ENCODE results near the gene ZNF835. TPM values are rescaled to one million over a fixed set of nuclear protein-coding genes. Genes with fewer than 3 reads are reported as not detected.

The ZNF835 gene
- total RNA-seq, 6 experiments from 2014 or later = 0.15 to 1.3 (median 0.53) TPM

DNA sequence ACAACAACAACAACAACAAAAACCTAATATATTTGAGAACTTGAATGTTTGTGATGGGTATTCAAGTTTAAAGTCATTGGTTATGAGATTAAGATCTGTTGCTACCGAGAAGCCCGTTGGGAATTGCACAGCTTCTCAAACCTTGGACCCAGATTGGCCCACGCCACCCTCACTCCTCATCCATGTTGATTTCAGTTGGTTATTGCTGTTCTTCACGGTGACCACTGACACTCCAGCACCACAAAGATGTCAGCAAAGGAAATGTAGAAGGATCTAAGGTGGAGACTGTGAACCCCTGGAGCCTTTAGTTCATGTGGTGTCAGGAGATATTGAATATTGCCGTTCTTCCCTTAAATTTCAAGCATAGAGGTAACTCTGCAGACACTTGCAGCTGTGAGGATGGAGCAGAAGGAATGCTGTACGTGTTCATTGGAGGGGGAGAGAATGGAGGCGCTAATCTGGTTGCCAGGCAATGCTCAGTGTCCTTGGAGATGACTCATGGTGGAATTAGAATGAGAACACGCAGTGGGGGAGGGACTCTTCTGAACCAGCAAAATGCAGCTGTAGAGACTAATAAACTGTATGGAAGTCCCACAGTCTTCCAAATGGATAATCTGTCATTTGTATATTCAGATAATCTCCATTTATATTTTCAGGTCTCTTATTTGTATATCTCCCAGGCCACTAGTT lies 20.8 kb upstream of the ZNF835 start:
- Histone ChIP-seq H3K27me3 (no peaks in the 10 kb centered on the region), H3K27ac (no peak overlapping the region), H3K4me1 (no peaks in the 10 kb centered on the region), H3K9me3 (no peaks in the 10 kb centered on the region), H3K4me3 (no peak overlapping the region), H3K36me3 (no peaks in the 10 kb centered on the region)
- TF ChIP-seq POLR2A (IDR thresholded peaks at IDR 0.05) = no peak
- TF ChIP-seq, protein P1, sequence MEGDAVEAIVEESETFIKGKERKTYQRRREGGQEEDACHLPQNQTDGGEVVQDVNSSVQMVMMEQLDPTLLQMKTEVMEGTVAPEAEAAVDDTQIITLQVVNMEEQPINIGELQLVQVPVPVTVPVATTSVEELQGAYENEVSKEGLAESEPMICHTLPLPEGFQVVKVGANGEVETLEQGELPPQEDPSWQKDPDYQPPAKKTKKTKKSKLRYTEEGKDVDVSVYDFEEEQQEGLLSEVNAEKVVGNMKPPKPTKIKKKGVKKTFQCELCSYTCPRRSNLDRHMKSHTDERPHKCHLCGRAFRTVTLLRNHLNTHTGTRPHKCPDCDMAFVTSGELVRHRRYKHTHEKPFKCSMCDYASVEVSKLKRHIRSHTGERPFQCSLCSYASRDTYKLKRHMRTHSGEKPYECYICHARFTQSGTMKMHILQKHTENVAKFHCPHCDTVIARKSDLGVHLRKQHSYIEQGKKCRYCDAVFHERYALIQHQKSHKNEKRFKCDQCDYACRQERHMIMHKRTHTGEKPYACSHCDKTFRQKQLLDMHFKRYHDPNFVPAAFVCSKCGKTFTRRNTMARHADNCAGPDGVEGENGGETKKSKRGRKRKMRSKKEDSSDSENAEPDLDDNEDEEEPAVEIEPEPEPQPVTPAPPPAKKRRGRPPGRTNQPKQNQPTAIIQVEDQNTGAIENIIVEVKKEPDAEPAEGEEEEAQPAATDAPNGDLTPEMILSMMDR (IDR thresholded peaks at IDR 0.05) = no peak
- DNase-seq = no peak
- no peak for ATAC-seq
- WGBS (ENCODE audit: insufficient coverage, low coverage, low lambda C conversion rate, missing lambda C conversion rate) = 59% methylated on average over 6 of the region's 8 CpGs
- intact Hi-C loops (cut with DNase I) = no loop called here

DNA sequence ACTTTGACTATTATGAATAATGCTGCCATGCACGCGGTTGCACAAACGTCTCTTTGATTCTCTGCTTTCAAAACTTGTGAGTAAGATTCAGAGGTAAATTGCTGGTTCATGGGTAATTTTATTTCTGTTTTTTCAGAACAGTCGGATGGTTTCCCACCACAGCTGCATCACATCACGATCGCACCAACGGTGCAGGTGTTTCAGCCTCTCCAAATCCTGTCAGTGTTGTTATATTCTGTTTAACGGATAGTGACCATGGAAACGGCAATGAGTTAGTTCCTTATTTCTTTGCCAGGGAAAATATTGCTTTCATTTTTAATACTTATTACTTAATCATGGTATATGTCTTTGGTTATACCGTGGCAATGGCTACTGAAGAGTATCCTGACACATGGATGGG lies 19.1 kb upstream of the ZNF835 start:
- ATAC-seq = no peak
- Histone ChIP-seq H3K4me1 (no peaks in the 10 kb centered on the region), H3K27ac (no peak overlapping the region), H3K27me3 (no peaks in the 10 kb centered on the region), H3K4me3 (no peak overlapping the region), H3K36me3 (no peaks in the 10 kb centered on the region), H3K9me3 (no peaks in the 10 kb centered on the region)
- DNase-seq = no peak
- intact Hi-C loops (cut with DNase I) = no loop called here
- TF ChIP-seq POLR2A (IDR thresholded peaks at IDR 0.05) = no peak
- TF ChIP-seq, protein P1 (IDR thresholded peaks at IDR 0.05) = no peak
- 66% methylated on average over 10 of the region's 10 CpGs for WGBS (ENCODE audit: insufficient coverage, low coverage, low lambda C conversion rate, missing lambda C conversion rate)

DNA sequence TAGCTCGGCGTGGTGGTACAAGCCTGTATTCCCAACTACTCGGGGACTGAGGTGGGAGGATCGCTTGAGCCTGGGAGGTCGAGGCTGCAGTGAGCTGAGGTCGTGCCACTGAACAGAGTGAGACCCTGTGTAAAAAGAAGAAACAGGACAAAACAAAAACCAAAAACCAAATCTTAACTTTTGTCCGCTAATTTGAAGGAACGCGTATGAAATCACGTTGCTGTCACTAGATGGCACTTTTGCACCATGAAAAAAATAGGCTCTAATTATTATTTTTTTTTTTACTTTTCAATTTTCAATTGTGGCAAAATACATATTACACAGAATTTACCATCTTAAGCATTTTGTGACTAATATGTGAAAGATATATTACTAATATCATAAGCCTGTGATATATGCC lies 17.6 kb upstream of the ZNF835 start:
- Histone ChIP-seq H3K36me3 (no peaks in the 10 kb centered on the region), H3K4me3 (no peak overlapping the region), H3K27ac (no peak overlapping the region), H3K27me3 (no peaks in the 10 kb centered on the region), H3K9me3 (no peaks in the 10 kb centered on the region), H3K4me1 (no peaks in the 10 kb centered on the region)
- WGBS (ENCODE audit: insufficient coverage, low coverage, low lambda C conversion rate, missing lambda C conversion rate) = 55% methylated on average over 10 of the region's 10 CpGs
- intact Hi-C loops (cut with DNase I) = no loop called here
- TF ChIP-seq, protein P1 (IDR thresholded peaks at IDR 0.05) = no peak
- no peak for TF ChIP-seq POLR2A (IDR thresholded peaks at IDR 0.05)
- ATAC-seq (no peak), DNase-seq (no peak)

DNA sequence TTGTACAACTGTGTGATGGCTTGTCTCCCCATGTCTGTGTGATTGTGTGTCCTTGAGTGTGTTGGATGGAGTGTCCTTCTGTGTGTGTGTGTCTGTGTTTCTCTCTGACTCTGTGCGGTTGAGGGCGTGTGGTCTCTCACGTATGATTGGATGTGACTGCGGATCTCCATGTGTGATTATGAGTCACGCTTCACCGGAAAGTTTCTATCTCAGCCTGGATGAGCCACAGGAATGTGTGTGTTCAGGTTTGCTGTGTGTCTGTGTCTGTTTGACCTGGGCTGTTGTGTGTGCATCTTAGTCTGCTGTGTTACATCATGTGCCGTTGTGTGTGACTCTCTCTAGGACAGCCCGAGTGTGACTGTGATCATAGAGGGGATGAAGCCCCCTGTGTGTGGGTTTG lies 15.5 kb upstream of the ZNF835 start:
- 63% methylated on average over 6 of the region's 8 CpGs for WGBS (ENCODE audit: insufficient coverage, low coverage, low lambda C conversion rate, missing lambda C conversion rate)
- no peak for ATAC-seq
- TF ChIP-seq, protein P1 (IDR thresholded peaks at IDR 0.05) = no peak
- no peak for TF ChIP-seq POLR2A (IDR thresholded peaks at IDR 0.05)
- DNase-seq = no peak
- Histone ChIP-seq H3K36me3 (no peaks in the 10 kb centered on the region), H3K27ac (no peak overlapping the region), H3K4me3 (no peak overlapping the region), H3K9me3 (no peaks in the 10 kb centered on the region), H3K4me1 (no peaks in the 10 kb centered on the region), H3K27me3 (no peaks in the 10 kb centered on the region)
- intact Hi-C loops (cut with DNase I) = no loop called here

Data from right lobe of liver (tissue), 6 donors.